ENCODE measurements around the gene PCNX2.

The PCNX2 gene

GRCh38 chr1:233019083-233019482 is 276.4 kb downstream of the PCNX2 start:
- no peaks in the 10 kb centered on the region for H3K79me2 ChIP-seq (ENCODE audit: insufficient read depth, low read length)
- 0 out of 2 replicates have a peak, but pooled peaks cover 3% of the 10 kb centered on the region for H3F3A ChIP-seq (ENCODE audit: low read depth)
- no peaks in the 10 kb centered on the region for H3K27me3 ChIP-seq (ENCODE audit: insufficient read depth, low read length, poor library complexity, severe bottlenecking)
- no peak for TF ChIP-seq EZH2phosphoT487 (IDR thresholded peaks at IDR 0.05; ENCODE audit: borderline replicate concordance)
- TF ChIP-seq CTCF (conservative IDR thresholded peaks at IDR 0.05; ENCODE audit: low read length): no peak
- peaks cover 7% of the 10 kb centered on the region; the same call in 1 of the 2 replicates for H3K36me3 ChIP-seq (ENCODE audit: insufficient read depth, low read length)
- no peak overlapping the region for H2AFZ ChIP-seq (ENCODE audit: low read length)
- no peak overlapping the region for H3K4me2 ChIP-seq (ENCODE audit: low read depth, low read length, poor library complexity, severe bottlenecking)
- no peaks in the 10 kb centered on the region for H3K9me2 ChIP-seq (replicated peaks; ENCODE audit: low read depth, low read length)
- H3K9me3 ChIP-seq (ENCODE audit: insufficient read depth, low read depth, low read length): no peaks in the 10 kb centered on the region
- peaks cover 27% of the 10 kb centered on the region for H3K4me1 ChIP-seq (ENCODE audit: insufficient read depth, low read length, poor library complexity, severe bottlenecking)
- no peak overlapping the region for H3K9ac ChIP-seq (ENCODE audit: low read depth, low read length, poor library complexity, severe bottlenecking)
- H4K20me1 ChIP-seq (ENCODE audit: insufficient read depth, low read length, poor library complexity, severe bottlenecking): no peaks in the 10 kb centered on the region
- no peak overlapping the region for H3K4me3 ChIP-seq (ENCODE audit: low read length, poor library complexity, severe bottlenecking)

- Histone ChIP-seq H3K79me2 (ENCODE audit: insufficient read depth, low read length) (no peaks in the 10 kb centered on the region), H3K4me3 (ENCODE audit: low read length, poor library complexity, severe bottlenecking) (no peak overlapping the region), H3F3A (ENCODE audit: low read depth) (0 out of 2 replicates have a peak, but pooled peaks cover 3% of the 10 kb centered on the region), H3K9ac (ENCODE audit: low read depth, low read length, poor library complexity, severe bottlenecking) (no peak overlapping the region), H3K36me3 (ENCODE audit: insufficient read depth, low read length) (peaks cover 13% of the 10 kb centered on the region; the same call in 1 of the 2 replicates), H3K4me1 (ENCODE audit: insufficient read depth, low read length, poor library complexity, severe bottlenecking) (peaks cover 27% of the 10 kb centered on the region), H3K9me2 (replicated peaks; ENCODE audit: low read depth, low read length) (no peaks in the 10 kb centered on the region), H3K4me2 (ENCODE audit: low read depth, low read length, poor library complexity, severe bottlenecking) (no peak overlapping the region), H4K20me1 (ENCODE audit: insufficient read depth, low read length, poor library complexity, severe bottlenecking) (no peaks in the 10 kb centered on the region), H2AFZ (ENCODE audit: low read length) (no peak overlapping the region), H3K27me3 (ENCODE audit: insufficient read depth, low read length, poor library complexity, severe bottlenecking) (no peaks in the 10 kb centered on the region), H3K9me3 (ENCODE audit: insufficient read depth, low read depth, low read length) (no peaks in the 10 kb centered on the region)
- TF ChIP-seq EZH2phosphoT487 (IDR thresholded peaks at IDR 0.05; ENCODE audit: borderline replicate concordance): no peak
- TF ChIP-seq CTCF (conservative IDR thresholded peaks at IDR 0.05; ENCODE audit: low read length): no peak
These were observed 278.7 kb downstream of the PCNX2 start for GRCh38 chr1:233016798-233017197.

DNA sequence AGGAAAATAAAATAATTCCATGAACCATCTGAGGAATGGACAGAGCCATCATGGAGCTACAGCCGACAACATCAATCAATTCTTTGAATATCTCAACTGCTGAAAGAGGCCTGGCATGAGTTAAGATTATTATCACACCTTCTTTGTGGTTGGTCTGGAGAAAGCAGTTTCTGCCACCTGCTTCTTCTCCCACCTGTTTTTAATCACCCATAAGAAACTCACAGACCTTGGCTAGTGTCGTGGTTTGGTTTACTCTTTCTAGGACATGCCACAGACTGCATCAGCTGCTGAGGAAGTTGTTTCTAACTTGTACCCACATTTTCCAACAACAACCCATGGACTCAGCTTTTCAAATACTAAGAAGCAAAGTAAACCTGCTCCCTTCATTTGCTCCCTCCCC is 279.6 kb downstream of the PCNX2 start:
- peaks cover 26% of the 10 kb centered on the region for H3K4me1 ChIP-seq (ENCODE audit: insufficient read depth, low read length, poor library complexity, severe bottlenecking)
- H3K36me3 ChIP-seq (ENCODE audit: insufficient read depth, low read length): peaks cover 14% of the 10 kb centered on the region; the same call in 1 of the 2 replicates
- no peaks in the 10 kb centered on the region for H3K27me3 ChIP-seq (ENCODE audit: insufficient read depth, low read length, poor library complexity, severe bottlenecking)
- no peak overlapping the region for H3K9ac ChIP-seq (ENCODE audit: low read depth, low read length, poor library complexity, severe bottlenecking)
- no peak for TF ChIP-seq CTCF (conservative IDR thresholded peaks at IDR 0.05; ENCODE audit: low read length)
- TF ChIP-seq EZH2phosphoT487 (IDR thresholded peaks at IDR 0.05; ENCODE audit: borderline replicate concordance): no peak
- no peak overlapping the region for H2AFZ ChIP-seq (ENCODE audit: low read length)
- H3K79me2 ChIP-seq (ENCODE audit: insufficient read depth, low read length): no peaks in the 10 kb centered on the region
- H3F3A ChIP-seq (ENCODE audit: low read depth): 0 out of 2 replicates have a peak, but pooled peaks cover 3% of the 10 kb centered on the region
- peak overlapping the region; percentile 48 for H3K4me2 ChIP-seq (ENCODE audit: low read depth, low read length, poor library complexity, severe bottlenecking)
- H4K20me1 ChIP-seq (ENCODE audit: insufficient read depth, low read length, poor library complexity, severe bottlenecking): no peaks in the 10 kb centered on the region
- H3K9me3 ChIP-seq (ENCODE audit: insufficient read depth, low read depth, low read length): no peaks in the 10 kb centered on the region
- H3K4me3 ChIP-seq (ENCODE audit: low read length, poor library complexity, severe bottlenecking): peak overlapping the region; percentile 19
- no peaks in the 10 kb centered on the region for H3K9me2 ChIP-seq (replicated peaks; ENCODE audit: low read depth, low read length)

Data from Loucy (cell line).